ENCODE results near the gene GATD1. TPM values are rescaled to one million over a fixed set of nuclear protein-coding genes. Genes with fewer than 3 reads are reported as not detected.

GATD1 gene
- total and polyA plus RNA-seq, 9 of the 15 experiments (the other 6 are each of a cell fraction or from before 2014, with no cell fraction given), result 2.8 to 144 (median 36.9) TPM

DNA sequence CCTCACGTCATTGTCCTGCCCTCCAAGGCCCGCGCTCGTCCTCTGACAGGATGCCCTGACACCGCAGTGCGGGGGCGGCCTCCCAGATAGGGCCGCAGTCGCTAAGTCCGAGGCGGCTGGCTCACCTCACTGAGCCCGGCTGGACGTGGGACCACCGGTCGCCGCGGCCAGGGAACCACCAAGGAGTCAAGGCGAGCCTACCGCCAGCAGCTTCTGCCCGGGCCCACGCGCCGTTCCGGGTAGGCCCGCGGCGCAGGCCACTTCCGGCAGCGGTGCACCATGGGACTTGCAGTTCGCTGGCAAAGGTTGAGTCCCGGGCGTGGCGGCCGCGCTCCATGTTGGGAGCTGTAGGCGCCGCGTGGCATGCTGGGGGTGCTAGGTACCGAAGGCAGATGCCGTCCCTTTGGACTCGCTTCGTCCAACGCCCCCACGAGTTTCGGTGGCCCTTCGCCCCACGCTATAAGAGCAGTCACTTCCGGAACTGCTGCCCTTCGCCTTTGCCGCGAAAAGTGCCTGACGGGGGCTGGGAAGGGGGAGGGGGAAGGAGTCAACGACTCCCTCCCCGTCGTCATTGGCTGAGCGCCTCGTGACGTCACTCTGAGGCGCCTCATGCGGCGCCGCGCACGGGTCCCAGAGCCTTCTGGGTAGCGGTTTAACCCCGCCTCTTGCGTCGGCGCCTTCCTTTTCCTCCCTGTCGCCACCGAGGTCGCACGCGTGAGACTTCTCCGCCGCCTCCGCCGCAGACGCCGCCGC is 32.2 kb upstream of the GATD1 start, which contains the start of gene RPLP2 (continued):
- TF ChIP-seq, protein P1, sequence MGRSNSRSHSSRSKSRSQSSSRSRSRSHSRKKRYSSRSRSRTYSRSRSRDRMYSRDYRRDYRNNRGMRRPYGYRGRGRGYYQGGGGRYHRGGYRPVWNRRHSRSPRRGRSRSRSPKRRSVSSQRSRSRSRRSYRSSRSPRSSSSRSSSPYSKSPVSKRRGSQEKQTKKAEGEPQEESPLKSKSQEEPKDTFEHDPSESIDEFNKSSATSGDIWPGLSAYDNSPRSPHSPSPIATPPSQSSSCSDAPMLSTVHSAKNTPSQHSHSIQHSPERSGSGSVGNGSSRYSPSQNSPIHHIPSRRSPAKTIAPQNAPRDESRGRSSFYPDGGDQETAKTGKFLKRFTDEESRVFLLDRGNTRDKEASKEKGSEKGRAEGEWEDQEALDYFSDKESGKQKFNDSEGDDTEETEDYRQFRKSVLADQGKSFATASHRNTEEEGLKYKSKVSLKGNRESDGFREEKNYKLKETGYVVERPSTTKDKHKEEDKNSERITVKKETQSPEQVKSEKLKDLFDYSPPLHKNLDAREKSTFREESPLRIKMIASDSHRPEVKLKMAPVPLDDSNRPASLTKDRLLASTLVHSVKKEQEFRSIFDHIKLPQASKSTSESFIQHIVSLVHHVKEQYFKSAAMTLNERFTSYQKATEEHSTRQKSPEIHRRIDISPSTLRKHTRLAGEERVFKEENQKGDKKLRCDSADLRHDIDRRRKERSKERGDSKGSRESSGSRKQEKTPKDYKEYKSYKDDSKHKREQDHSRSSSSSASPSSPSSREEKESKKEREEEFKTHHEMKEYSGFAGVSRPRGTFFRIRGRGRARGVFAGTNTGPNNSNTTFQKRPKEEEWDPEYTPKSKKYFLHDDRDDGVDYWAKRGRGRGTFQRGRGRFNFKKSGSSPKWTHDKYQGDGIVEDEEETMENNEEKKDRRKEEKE (IDR thresholded peaks at IDR 0.05; ENCODE audit: borderline replicate concordance in 1 of 2, control insufficient read depth in 1 of 2, low read depth in 2 of 2, low read length in 1 of 2), result no peak
- TF ChIP-seq NFIX (CRISPR knock-in tag; IDR thresholded peaks at IDR 0.05; ENCODE audit: low read depth) (no peak), MEF2A (IDR thresholded peaks at IDR 0.05; ENCODE audit: control insufficient read depth, low read depth, low read length) (no peak), SNIP1 (IDR thresholded peaks at IDR 0.05; ENCODE audit: low read depth) (no peak), TEAD4 (IDR thresholded peaks at IDR 0.05; ENCODE audit: low read length) (no peak), TEAD4 (CRISPR knock-in tag; IDR thresholded peaks at IDR 0.05; ENCODE audit: borderline replicate concordance) (no peak), HINFP (tag; conservative IDR thresholded peaks at IDR 0.05; ENCODE audit: low read depth) (no peak), FOXJ2 (tag; IDR thresholded peaks at IDR 0.05) (peak; percentile 84), SRSF7 (optimal IDR thresholded peaks at IDR 0.05; ENCODE audit: low read depth, low read length) (no peak), ZNF696 (CRISPR knock-in tag; conservative IDR thresholded peaks at IDR 0.05) (no peak), MCM3 (IDR thresholded peaks at IDR 0.05) (no peak), ZNF76 (CRISPR knock-in tag; IDR thresholded peaks at IDR 0.05; ENCODE audit: borderline replicate concordance) (peak; percentile 40), ZNF212 (CRISPR knock-in tag; IDR thresholded peaks at IDR 0.05) (no peak), ZNF316 (IDR thresholded peaks at IDR 0.05) (peak; percentile 52; the same call in 1 of the 2 replicates), SRSF9 (IDR thresholded peaks at IDR 0.05; ENCODE audit: borderline replicate concordance, low read depth, low read length) (no peak), NFE2L1 (tag; IDR thresholded peaks at IDR 0.05; ENCODE audit: borderline replicate concordance, low read depth) (no peak), CBFB (CRISPR knock-in tag; IDR thresholded peaks at IDR 0.05) (peak; percentile 94), ZBTB33 (CRISPR knock-in tag; IDR thresholded peaks at IDR 0.05) (peak; percentile 83), MIER1 (IDR thresholded peaks at IDR 0.05; ENCODE audit: low read depth) (no peak), COPS2 (conservative IDR thresholded peaks at IDR 0.05) (no peak)
- TF ChIP-seq, protein P2, sequence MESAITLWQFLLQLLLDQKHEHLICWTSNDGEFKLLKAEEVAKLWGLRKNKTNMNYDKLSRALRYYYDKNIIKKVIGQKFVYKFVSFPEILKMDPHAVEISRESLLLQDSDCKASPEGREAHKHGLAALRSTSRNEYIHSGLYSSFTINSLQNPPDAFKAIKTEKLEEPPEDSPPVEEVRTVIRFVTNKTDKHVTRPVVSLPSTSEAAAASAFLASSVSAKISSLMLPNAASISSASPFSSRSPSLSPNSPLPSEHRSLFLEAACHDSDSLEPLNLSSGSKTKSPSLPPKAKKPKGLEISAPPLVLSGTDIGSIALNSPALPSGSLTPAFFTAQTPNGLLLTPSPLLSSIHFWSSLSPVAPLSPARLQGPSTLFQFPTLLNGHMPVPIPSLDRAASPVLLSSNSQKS (CRISPR knock-in tag; IDR thresholded peaks at IDR 0.05), result no peak

Measured in K562 (cell line).